Measurements from ENCODE around the gene GRIK2. TPM values are rescaled to one million over a fixed set of nuclear protein-coding genes. Genes with fewer than 3 reads are reported as not detected.

GRIK2 gene
- total RNA-seq, 4 donors from 2014 or later, result 2.0 to 4.0 (median 2.0) TPM; not detected in 1

DNA sequence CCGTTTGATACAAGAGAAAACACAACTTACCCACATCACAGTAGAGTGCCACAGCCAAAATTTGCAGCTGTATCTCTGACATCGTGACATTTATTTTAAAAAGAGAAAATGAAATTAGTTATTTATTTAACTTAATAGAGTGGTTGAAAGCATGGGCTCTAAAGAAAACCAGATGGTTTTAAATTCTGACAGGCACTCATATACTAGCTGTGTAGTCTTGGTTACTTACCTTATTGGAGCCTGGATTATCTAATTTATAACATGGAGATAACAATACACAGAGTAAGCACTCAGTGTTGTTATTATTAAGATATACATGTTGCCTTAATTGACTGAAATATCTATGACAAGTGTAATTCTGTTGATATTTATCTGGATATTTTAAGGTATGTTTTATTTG lies 334.9 kb downstream of the GRIK2 start:
- H3K27me3 ChIP-seq, result no peaks in the 10 kb centered on the region
- intact Hi-C loops (cut with DNase I; ENCODE audit: low total_unique reads), result no loop called here

DNA sequence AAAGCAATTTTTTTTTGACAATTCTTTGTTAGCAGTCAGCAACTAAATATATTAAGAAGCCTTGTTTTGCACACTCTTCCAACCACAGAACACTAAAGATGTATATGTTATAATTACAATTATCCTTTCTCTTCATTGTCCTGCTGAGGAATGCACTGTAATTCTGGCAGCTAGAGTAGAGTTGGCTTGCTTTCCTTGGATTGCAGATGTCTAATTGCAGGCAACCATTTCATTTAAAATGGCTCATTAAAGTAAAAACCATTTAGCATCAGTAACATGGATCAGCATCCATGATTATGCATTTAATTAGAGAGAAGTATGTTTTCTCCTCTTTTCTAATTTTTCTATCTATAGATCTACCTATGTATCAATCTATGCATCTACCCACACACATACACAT lies 335.4 kb downstream of the GRIK2 start:
- no peak for DNase-seq
- intact Hi-C loops (cut with DNase I; ENCODE audit: low total_unique reads) (no loop called here), in situ Hi-C loops (cut with MboI; ENCODE audit: low pct_ligation_motif_present in 1 of 4, low pct_unique_long_range_greater_than_20kb in 1 of 4, low sequenced_read_pairs in 3 of 4) (no loop called here)
- H3K36me3 ChIP-seq, result no peaks in the 10 kb centered on the region
- TF ChIP-seq POLR2A (IDR thresholded peaks at IDR 0.05) (no peak), POLR2AphosphoS5 (IDR thresholded peaks at IDR 0.05) (no peak), EP300 (IDR thresholded peaks at IDR 0.05; ENCODE audit: low read depth) (no peak), CTCF (IDR thresholded peaks at IDR 0.05) (no peak)
- no peaks in the 10 kb centered on the region for H3K27me3 ChIP-seq
- H3K4me1 ChIP-seq, result no peaks in the 10 kb centered on the region
- H3K4me3 ChIP-seq, result no peak overlapping the region
- no peak overlapping the region for H3K27ac ChIP-seq
- H3K9me3 ChIP-seq, result no peaks in the 10 kb centered on the region

More for the DNA sequence above, 334.9 kb downstream of the GRIK2 start:
- H3K4me1 ChIP-seq, result no peaks in the 10 kb centered on the region
- no peaks in the 10 kb centered on the region for H3K36me3 ChIP-seq
- in situ Hi-C loops (cut with MboI; ENCODE audit: low pct_ligation_motif_present in 1 of 4, low pct_unique_long_range_greater_than_20kb in 1 of 4, low sequenced_read_pairs in 3 of 4), result no loop called here
- WGBS, 2 donors (ENCODE audit: low coverage in 1 of 2), result 75 to 82% methylated on average over 2 of the region's 2 CpGs
- H3K4me3 ChIP-seq, result no peak overlapping the region
- H3K9me3 ChIP-seq, result no peaks in the 10 kb centered on the region
- no peak overlapping the region for H3K27ac ChIP-seq
- DNase-seq, result no peak
- TF ChIP-seq CTCF (IDR thresholded peaks at IDR 0.05), result no peak
- no peak for TF ChIP-seq POLR2AphosphoS5 (IDR thresholded peaks at IDR 0.05)
- no peak for TF ChIP-seq POLR2A (IDR thresholded peaks at IDR 0.05)
- TF ChIP-seq EP300 (IDR thresholded peaks at IDR 0.05; ENCODE audit: low read depth), result no peak

- TF ChIP-seq POLR2A (IDR thresholded peaks at IDR 0.05) (no peak), CTCF (IDR thresholded peaks at IDR 0.05) (no peak), EP300 (IDR thresholded peaks at IDR 0.05; ENCODE audit: low read depth) (no peak), POLR2AphosphoS5 (IDR thresholded peaks at IDR 0.05) (no peak)
- Histone ChIP-seq H3K27ac (no peak overlapping the region), H3K4me3 (no peak overlapping the region), H3K9me3 (no peaks in the 10 kb centered on the region), H3K4me1 (no peaks in the 10 kb centered on the region), H3K36me3 (no peaks in the 10 kb centered on the region), H3K27me3 (no peaks in the 10 kb centered on the region)
- WGBS, 2 donors (ENCODE audit: low coverage in 1 of 2), result 44 to 50% methylated on average over 2 of the region's 2 CpGs
- in situ Hi-C loops (cut with MboI; ENCODE audit: low pct_ligation_motif_present in 1 of 4, low pct_unique_long_range_greater_than_20kb in 1 of 4, low sequenced_read_pairs in 3 of 4), result no loop called here
- intact Hi-C loops (cut with DNase I; ENCODE audit: low total_unique reads), result no loop called here
- no peak for DNase-seq
These were observed 337.4 kb downstream of the GRIK2 start for GRCh38 chr6:101730954-101731353.

- no peaks in the 10 kb centered on the region for H3K9me3 ChIP-seq
- no peaks in the 10 kb centered on the region for H3K27me3 ChIP-seq
- intact Hi-C loops (cut with DNase I; ENCODE audit: low total_unique reads), result no loop called here
These were observed 340.4 kb downstream of the GRIK2 start for GRCh38 chr6:101733899-101734298.

More at GRCh38 chr6:101733899-101734298, 340.4 kb downstream of the GRIK2 start:
- Histone ChIP-seq H3K27ac (no peak overlapping the region), H3K36me3 (no peaks in the 10 kb centered on the region), H3K4me1 (no peaks in the 10 kb centered on the region), H3K4me3 (no peak overlapping the region)
- DNase-seq, result no peak
- in situ Hi-C loops (cut with MboI; ENCODE audit: low pct_ligation_motif_present in 1 of 4, low pct_unique_long_range_greater_than_20kb in 1 of 4, low sequenced_read_pairs in 3 of 4), result no loop called here
- no peak for TF ChIP-seq CTCF (IDR thresholded peaks at IDR 0.05)
- no peak for TF ChIP-seq POLR2A (IDR thresholded peaks at IDR 0.05)
- no peak for TF ChIP-seq EP300 (IDR thresholded peaks at IDR 0.05; ENCODE audit: low read depth)
- TF ChIP-seq POLR2AphosphoS5 (IDR thresholded peaks at IDR 0.05), result no peak
